Measurements from ENCODE around the gene USP17L19.
"Not testable (repeated sequence)": the region's sequence is repeated elsewhere in the genome, so short reads cannot be mapped to it uniquely, and the experiment has no call there.

The USP17L19 gene

GRCh38 chr4:9253078-9253477, at the start of gene USP17L19:
Gene USP17L19 (plus strand): TSS chr4:9253378. CDS start chr4:9253378, 0 bp downstream.
- DNase-seq (ENCODE audit: low read depth in 3 of 3) = not testable (repeated sequence)

GRCh38 chr4:9210357-9210756, 42.8 kb upstream of the USP17L19 start, which contains the start of gene USP17L10:
Gene USP17L10 (plus strand): TSS chr4:9210657. CDS start chr4:9210657, 0 bp downstream.
- not testable (repeated sequence) for DNase-seq (ENCODE audit: low read depth in 3 of 3)

- not testable (repeated sequence) for DNase-seq (ENCODE audit: low read depth in 3 of 3)
Observed at GRCh38 chr4:9214701-9215100, 38.5 kb upstream of the USP17L19 start.

GRCh38 chr4:9215105-9215504, 38.1 kb upstream of the USP17L19 start, which contains the start of gene USP17L11:
Gene USP17L11 (plus strand): TSS chr4:9215405. CDS start chr4:9215405, 0 bp downstream.
- DNase-seq (ENCODE audit: low read depth in 3 of 3) = not testable (repeated sequence)

- DNase-seq (ENCODE audit: low read depth in 3 of 3) = not testable (repeated sequence)
Observed at GRCh38 chr4:9219852-9220251, 33.3 kb upstream of the USP17L19 start, which contains the start of gene USP17L12. Gene USP17L12 (plus strand): TSS chr4:9220152. CDS start chr4:9220152, 0 bp downstream.

GRCh38 chr4:9224596-9224995, 28.6 kb upstream of the USP17L19 start, which contains the start of gene USP17L13:
Gene USP17L13 (plus strand): TSS chr4:9224896. CDS start chr4:9224896, 0 bp downstream.
- not testable (repeated sequence) for DNase-seq (ENCODE audit: low read depth in 3 of 3)

- DNase-seq (ENCODE audit: low read depth in 3 of 3) = not testable (repeated sequence)
Observed at GRCh38 chr4:9230249-9230648, 22.9 kb upstream of the USP17L19 start.

GRCh38 chr4:9234085-9234484, 19.1 kb upstream of the USP17L19 start, which contains the start of gene USP17L15:
Gene USP17L15 (plus strand): TSS chr4:9234385. CDS start chr4:9234385, 0 bp downstream.
- not testable (repeated sequence) for DNase-seq (ENCODE audit: low read depth in 3 of 3)

- DNase-seq (ENCODE audit: low read depth in 3 of 3) = not testable (repeated sequence)
Observed at GRCh38 chr4:9238461-9238860, 14.7 kb upstream of the USP17L19 start.

GRCh38 chr4:9243579-9243978, 9.6 kb upstream of the USP17L19 start, which contains the start of gene USP17L17:
Gene USP17L17 (plus strand): TSS chr4:9243879. CDS start chr4:9243879, 0 bp downstream.
- not testable (repeated sequence) for DNase-seq (ENCODE audit: low read depth in 3 of 3)

GRCh38 chr4:9247953-9248680, 5.1 kb upstream of the USP17L19 start, which contains the start of gene USP17L18:
Gene USP17L18 (plus strand): TSS chr4:9248630. CDS start chr4:9248630, 0 bp downstream.
- DNase-seq (ENCODE audit: low read depth in 3 of 3) = not testable (repeated sequence)

- not testable (repeated sequence) for DNase-seq (ENCODE audit: low read depth in 3 of 3)
Observed at GRCh38 chr4:9257824-9258223, 4.6 kb downstream of the USP17L19 start, which contains the start of gene USP17L20. Gene USP17L20 (plus strand): TSS chr4:9258124. CDS start chr4:9258124, 0 bp downstream.

GRCh38 chr4:9262572-9262971, 9.4 kb downstream of the USP17L19 start, which contains the start of gene USP17L21:
Gene USP17L21 (plus strand): TSS chr4:9262872. CDS start chr4:9262872, 0 bp downstream.
- not testable (repeated sequence) for DNase-seq (ENCODE audit: low read depth in 3 of 3)

- not testable (repeated sequence) for DNase-seq (ENCODE audit: low read depth in 3 of 3)
Observed at GRCh38 chr4:9267319-9267718, 14.1 kb downstream of the USP17L19 start, which contains the start of gene USP17L22. Gene USP17L22 (plus strand): TSS chr4:9267619. CDS start chr4:9267619, 0 bp downstream.

- DNase-seq (ENCODE audit: low read depth in 3 of 3) = peak in 1 of 3 experiments; percentile 1
Observed at GRCh38 chr4:9271719-9272118, 18.5 kb downstream of the USP17L19 start.
